Activated naive CD4-positive, alpha-beta T cell treated with anti-CD3 and anti-CD28 coated beads, Interleukin-2, amount 50 U/mL, for 24 hours (primary cell): ENCODE measurements around the gene MAGI1.
"Not testable (repeated sequence)": the region's sequence is repeated elsewhere in the genome, so short reads cannot be mapped to it uniquely, and the experiment has no call there.

Source experiments
- H3K27ac Mint-ChIP-seq: one replicate; pipeline ENCODE4 v1.8.0; 2021; ENCODE audit warnings: mild to moderate bottlenecking, mixed read lengths
- H3K27me3 Mint-ChIP-seq: one replicate; pipeline ENCODE4 v1.8.0; 2021; ENCODE audit warnings: mixed read lengths
- H3K36me3 Mint-ChIP-seq: one replicate; pipeline ENCODE4 v1.8.0; 2021; ENCODE audit warnings: mixed read lengths
- H3K4me1 Mint-ChIP-seq: one replicate; pipeline ENCODE4 v1.8.0; 2021; ENCODE audit warnings: mixed read lengths
- H3K4me3 Mint-ChIP-seq: one replicate; pipeline ENCODE4 v1.8.0; 2021; ENCODE audit warnings: mild to moderate bottlenecking, mixed read lengths
- H3K9me3 Mint-ChIP-seq: one replicate; pipeline ENCODE4 v1.8.0; 2021; ENCODE audit warnings: mixed read lengths

The MAGI1 gene

GRCh38 chr3:65572175-65572777 is 466.4 kb downstream of the MAGI1 start:
- Mint-ChIP-seq H3K27ac (no peak overlapping the region), H3K4me3 (no peak overlapping the region), H3K4me1 (no peaks in the 10 kb centered on the region), H3K9me3 (peaks cover 4% of the 10 kb centered on the region), H3K36me3 (no peaks in the 10 kb centered on the region), H3K27me3 (no peaks in the 10 kb centered on the region)

DNA sequence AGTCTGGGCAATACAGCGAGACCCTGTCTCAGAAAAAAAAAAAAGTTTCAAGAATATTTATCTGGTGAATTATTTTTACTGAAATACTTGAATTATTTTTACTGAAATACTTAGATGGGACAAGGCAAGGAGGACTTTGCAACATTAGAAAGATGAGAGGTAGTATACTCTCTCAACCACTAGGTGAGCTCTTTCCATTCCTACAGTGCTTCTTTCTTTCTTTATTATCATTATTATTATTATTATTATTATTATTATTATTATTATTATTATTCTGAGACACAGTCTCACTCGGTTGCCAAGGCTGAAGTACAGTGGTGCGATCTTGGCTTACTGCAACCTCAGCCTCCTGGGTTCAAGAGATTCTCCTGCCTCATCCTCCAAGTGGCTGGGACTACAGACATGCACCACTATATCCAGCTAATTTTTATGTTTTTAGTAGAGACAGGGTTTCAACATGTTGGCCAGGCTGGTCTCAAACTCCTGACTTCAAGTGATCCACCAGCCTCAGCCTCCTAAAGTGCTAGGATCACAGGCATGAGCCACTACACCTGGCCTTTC is 468.8 kb downstream of the MAGI1 start:
- no peaks in the 10 kb centered on the region for H3K9me3 Mint-ChIP-seq
- no peaks in the 10 kb centered on the region for H3K27me3 Mint-ChIP-seq

GRCh38 chr3:65569129-65569528 is 469.6 kb downstream of the MAGI1 start:
- no peaks in the 10 kb centered on the region for H3K36me3 Mint-ChIP-seq
- H3K4me1 Mint-ChIP-seq: no peaks in the 10 kb centered on the region
- no peak overlapping the region for H3K4me3 Mint-ChIP-seq
- no peaks in the 10 kb centered on the region for H3K27me3 Mint-ChIP-seq
- H3K9me3 Mint-ChIP-seq: no peaks in the 10 kb centered on the region
- no peak overlapping the region for H3K27ac Mint-ChIP-seq

More for the DNA sequence above, 468.8 kb downstream of the MAGI1 start:
- no peak overlapping the region for H3K4me3 Mint-ChIP-seq
- no peaks in the 10 kb centered on the region for H3K4me1 Mint-ChIP-seq
- no peaks in the 10 kb centered on the region for H3K36me3 Mint-ChIP-seq
- H3K27ac Mint-ChIP-seq: no peak overlapping the region

DNA sequence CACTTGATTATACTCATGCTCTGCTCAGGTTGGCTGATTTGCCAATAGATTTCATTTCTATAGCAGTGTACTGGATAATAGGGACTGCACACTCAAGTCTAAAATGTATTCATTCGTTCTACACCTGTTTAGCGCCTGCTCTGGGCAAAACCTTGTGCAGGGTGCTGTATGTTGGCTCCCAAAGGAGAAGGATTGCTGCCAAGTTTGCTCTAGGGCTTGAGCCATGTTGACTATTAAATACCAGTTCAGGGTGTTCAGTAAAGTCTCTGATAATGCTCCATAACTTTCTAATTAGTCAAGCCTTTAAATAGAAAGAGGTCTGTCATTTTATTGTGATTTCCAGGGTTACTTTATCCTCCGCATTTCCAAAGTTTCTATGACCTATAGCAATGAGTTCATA is 470.2 kb downstream of the MAGI1 start:
- H3K4me3 Mint-ChIP-seq: no peak overlapping the region

DNA sequence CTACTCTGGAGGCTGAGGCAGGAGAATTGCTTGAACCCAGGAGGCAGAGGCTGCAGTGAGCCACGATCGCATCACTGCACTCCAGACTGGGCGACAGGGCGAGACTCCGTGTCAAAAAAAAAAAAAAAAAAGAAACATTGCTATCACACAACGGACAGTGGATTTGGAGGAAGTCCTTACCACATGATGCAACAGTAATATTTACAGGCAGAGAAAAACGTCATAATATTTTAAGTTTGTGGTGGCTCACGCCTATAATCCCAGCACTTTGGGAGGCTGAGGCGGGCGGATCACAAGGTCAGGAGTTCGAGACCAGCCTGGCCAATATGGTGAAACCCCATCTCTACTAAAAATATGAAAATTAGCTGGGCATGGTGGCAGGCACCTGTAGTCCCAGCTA is 473.0 kb downstream of the MAGI1 start:
- H3K4me3 Mint-ChIP-seq, H3K36me3 Mint-ChIP-seq, H3K9me3 Mint-ChIP-seq, H3K27ac Mint-ChIP-seq, H3K4me1 Mint-ChIP-seq, H3K27me3 Mint-ChIP-seq: not testable (repeated sequence)

More for the DNA sequence above, 470.2 kb downstream of the MAGI1 start:
- H3K4me1 Mint-ChIP-seq: no peaks in the 10 kb centered on the region
- no peaks in the 10 kb centered on the region for H3K36me3 Mint-ChIP-seq
- H3K9me3 Mint-ChIP-seq: no peaks in the 10 kb centered on the region
- no peak overlapping the region for H3K27ac Mint-ChIP-seq
- no peaks in the 10 kb centered on the region for H3K27me3 Mint-ChIP-seq

GRCh38 chr3:65564483-65564882 is 474.2 kb downstream of the MAGI1 start:
- Mint-ChIP-seq H3K27ac (no peak overlapping the region), H3K27me3 (no peaks in the 10 kb centered on the region), H3K4me1 (no peaks in the 10 kb centered on the region), H3K36me3 (no peaks in the 10 kb centered on the region), H3K4me3 (no peak overlapping the region), H3K9me3 (no peaks in the 10 kb centered on the region)

DNA sequence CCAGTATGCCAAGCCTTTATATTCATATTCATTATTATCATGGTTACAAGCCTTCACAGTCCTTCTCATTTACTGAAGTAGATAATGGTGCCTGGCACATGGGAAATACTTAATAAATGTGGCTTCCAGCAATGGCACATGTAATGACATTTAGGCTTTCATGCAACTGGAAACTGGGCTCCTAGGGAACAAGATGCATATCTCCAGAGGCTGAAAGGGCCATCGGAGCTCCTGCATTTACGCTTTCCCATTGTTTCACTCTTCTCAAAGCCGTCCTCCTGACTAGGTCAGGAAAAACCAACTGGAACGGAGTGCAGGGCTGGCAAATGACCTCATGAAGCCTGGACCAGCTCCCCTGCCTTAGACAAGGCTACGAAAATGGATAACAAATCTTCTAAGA is 474.9 kb downstream of the MAGI1 start:
- Mint-ChIP-seq H3K4me3 (no peak overlapping the region), H3K27me3 (no peaks in the 10 kb centered on the region), H3K36me3 (no peaks in the 10 kb centered on the region), H3K27ac (no peak overlapping the region), H3K9me3 (no peaks in the 10 kb centered on the region), H3K4me1 (no peaks in the 10 kb centered on the region)

DNA sequence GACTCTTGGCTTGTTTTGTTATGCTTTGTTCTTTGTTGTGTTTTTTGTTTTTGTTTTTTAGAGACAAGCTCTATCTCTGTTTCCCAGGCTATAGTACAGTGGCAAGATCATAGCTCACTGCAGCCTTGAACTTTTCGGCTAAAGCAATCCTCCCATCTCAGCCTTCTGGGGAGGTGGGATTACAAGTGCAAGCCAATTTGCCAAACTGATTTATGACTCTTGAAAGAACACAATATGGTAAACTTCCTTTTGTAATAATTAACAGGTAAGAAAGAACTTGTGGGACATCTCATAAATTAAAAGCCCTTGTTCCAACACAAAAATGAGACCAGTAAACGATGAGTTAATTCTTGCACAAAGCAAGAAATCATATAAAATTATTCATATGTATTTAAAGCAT is 476.3 kb downstream of the MAGI1 start:
- Mint-ChIP-seq H3K27me3 (no peaks in the 10 kb centered on the region), H3K4me3 (no peak overlapping the region), H3K27ac (no peak overlapping the region), H3K9me3 (no peaks in the 10 kb centered on the region), H3K36me3 (no peaks in the 10 kb centered on the region), H3K4me1 (no peaks in the 10 kb centered on the region)

GRCh38 chr3:65561617-65562016 is 477.1 kb downstream of the MAGI1 start:
- H3K9me3 Mint-ChIP-seq: no peaks in the 10 kb centered on the region
- no peaks in the 10 kb centered on the region for H3K36me3 Mint-ChIP-seq
- H3K4me1 Mint-ChIP-seq: no peaks in the 10 kb centered on the region
- no peak overlapping the region for H3K4me3 Mint-ChIP-seq
- H3K27ac Mint-ChIP-seq: no peak overlapping the region
- H3K27me3 Mint-ChIP-seq: no peaks in the 10 kb centered on the region

GRCh38 chr3:65560901-65561300 is 477.8 kb downstream of the MAGI1 start:
- H3K27me3 Mint-ChIP-seq: no peaks in the 10 kb centered on the region
- H3K27ac Mint-ChIP-seq: no peak overlapping the region
- H3K36me3 Mint-ChIP-seq: no peaks in the 10 kb centered on the region
- H3K4me1 Mint-ChIP-seq: no peaks in the 10 kb centered on the region
- no peaks in the 10 kb centered on the region for H3K9me3 Mint-ChIP-seq
- no peak overlapping the region for H3K4me3 Mint-ChIP-seq

GRCh38 chr3:65560133-65560532 is 478.6 kb downstream of the MAGI1 start:
- H3K27ac Mint-ChIP-seq: no peak overlapping the region
- no peaks in the 10 kb centered on the region for H3K27me3 Mint-ChIP-seq
- H3K4me3 Mint-ChIP-seq: no peak overlapping the region
- H3K36me3 Mint-ChIP-seq: no peaks in the 10 kb centered on the region
- H3K9me3 Mint-ChIP-seq: no peaks in the 10 kb centered on the region
- H3K4me1 Mint-ChIP-seq: no peaks in the 10 kb centered on the region

GRCh38 chr3:65559643-65560042 is 479.1 kb downstream of the MAGI1 start:
- no peak overlapping the region for H3K4me3 Mint-ChIP-seq
- no peaks in the 10 kb centered on the region for H3K9me3 Mint-ChIP-seq
- no peak overlapping the region for H3K27ac Mint-ChIP-seq

GRCh38 chr3:65558826-65559225 is 479.9 kb downstream of the MAGI1 start:
- Mint-ChIP-seq H3K27ac (no peak overlapping the region), H3K9me3 (no peaks in the 10 kb centered on the region), H3K4me1 (no peaks in the 10 kb centered on the region), H3K27me3 (no peaks in the 10 kb centered on the region), H3K4me3 (no peak overlapping the region), H3K36me3 (no peaks in the 10 kb centered on the region)

More at GRCh38 chr3:65559643-65560042, 479.1 kb downstream of the MAGI1 start:
- H3K4me1 Mint-ChIP-seq: no peaks in the 10 kb centered on the region
- H3K36me3 Mint-ChIP-seq: no peaks in the 10 kb centered on the region
- H3K27me3 Mint-ChIP-seq: no peaks in the 10 kb centered on the region

DNA sequence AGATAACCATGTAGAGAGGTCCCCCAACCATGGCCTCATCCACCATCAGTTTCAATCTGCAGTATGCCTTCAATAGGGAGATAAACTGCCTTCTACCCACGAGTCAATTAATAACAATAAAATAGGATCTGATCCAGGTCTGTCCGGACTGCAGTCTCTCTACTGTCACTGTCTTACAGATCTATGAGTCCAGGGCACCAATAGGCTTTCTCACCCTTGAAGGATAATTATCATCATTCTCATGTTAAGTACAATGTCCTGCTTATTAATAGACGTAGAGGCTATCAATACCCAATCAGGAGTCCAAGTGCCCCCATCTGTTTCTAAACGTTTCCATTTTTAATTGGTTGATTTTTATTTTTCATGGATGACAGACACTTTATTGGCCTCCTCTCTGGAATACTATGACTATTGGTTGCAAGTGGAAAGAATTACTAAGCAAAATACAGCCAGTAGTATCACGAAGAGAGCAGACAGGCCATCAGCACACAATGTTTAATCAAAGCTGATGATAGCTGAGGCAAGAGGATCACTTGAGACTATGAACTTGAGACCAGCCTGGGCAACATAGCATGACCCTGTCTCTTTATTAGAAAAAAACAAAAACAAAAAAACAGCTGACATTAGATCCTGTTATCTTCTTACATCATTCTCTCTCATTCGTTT is 480.7 kb downstream of the MAGI1 start:
- Mint-ChIP-seq H3K4me3 (no peak overlapping the region), H3K27ac (no peak overlapping the region), H3K4me1 (no peaks in the 10 kb centered on the region), H3K36me3 (no peaks in the 10 kb centered on the region), H3K9me3 (no peaks in the 10 kb centered on the region), H3K27me3 (no peaks in the 10 kb centered on the region)

GRCh38 chr3:65556934-65557577 is 481.7 kb downstream of the MAGI1 start:
- H3K4me1 Mint-ChIP-seq: no peaks in the 10 kb centered on the region
- H3K36me3 Mint-ChIP-seq: no peaks in the 10 kb centered on the region
- no peaks in the 10 kb centered on the region for H3K27me3 Mint-ChIP-seq
- H3K4me3 Mint-ChIP-seq: no peak overlapping the region
- H3K9me3 Mint-ChIP-seq: no peaks in the 10 kb centered on the region
- H3K27ac Mint-ChIP-seq: no peak overlapping the region

GRCh38 chr3:65552434-65552833 is 486.3 kb downstream of the MAGI1 start:
- no peaks in the 10 kb centered on the region for H3K36me3 Mint-ChIP-seq
- no peaks in the 10 kb centered on the region for H3K4me1 Mint-ChIP-seq
- H3K9me3 Mint-ChIP-seq: no peaks in the 10 kb centered on the region
- H3K27ac Mint-ChIP-seq: no peak overlapping the region
- H3K4me3 Mint-ChIP-seq: no peak overlapping the region
- peaks cover 13% of the 10 kb centered on the region for H3K27me3 Mint-ChIP-seq
